Measurements from ENCODE around the gene SLCO2B1. TPM values are rescaled to one million over a fixed set of nuclear protein-coding genes. Genes with fewer than 3 reads are reported as not detected.

SLCO2B1 gene
- total RNA-seq, 6 donors from 2014 or later: 86.2 to 366 (median 193) TPM

GRCh38 chr11:75186999-75187398 lies 36.1 kb downstream of the SLCO2B1 start:
- no peak for ATAC-seq (ENCODE audit: low FRiP score in 2 of 2)
- H3K27me3 ChIP-seq: no peaks in the 10 kb centered on the region
- no peak for DNase-seq
- no peak for TF ChIP-seq POLR2AphosphoS5 (IDR thresholded peaks at IDR 0.05)
- no peak for TF ChIP-seq CTCF (IDR thresholded peaks at IDR 0.05)
- no peak for TF ChIP-seq POLR2A (IDR thresholded peaks at IDR 0.05)
- TF ChIP-seq EP300 (IDR thresholded peaks at IDR 0.05): no peak
- H3K9me3 ChIP-seq: no peaks in the 10 kb centered on the region
- WGBS, 2 donors: 85 to 91% methylated on average over 4 of the region's 4 CpGs
- H3K4me3 ChIP-seq: no peak overlapping the region
- H3K36me3 ChIP-seq: peaks cover 0 to 7% (median 0%) of the 10 kb centered on the region in 4 donors
- peak overlapping the region in 1 of 4 donors; percentile 63 for H3K27ac ChIP-seq
- peaks cover 9 to 28% (median 18%) of the 10 kb centered on the region in 4 donors for H3K4me1 ChIP-seq

DNA sequence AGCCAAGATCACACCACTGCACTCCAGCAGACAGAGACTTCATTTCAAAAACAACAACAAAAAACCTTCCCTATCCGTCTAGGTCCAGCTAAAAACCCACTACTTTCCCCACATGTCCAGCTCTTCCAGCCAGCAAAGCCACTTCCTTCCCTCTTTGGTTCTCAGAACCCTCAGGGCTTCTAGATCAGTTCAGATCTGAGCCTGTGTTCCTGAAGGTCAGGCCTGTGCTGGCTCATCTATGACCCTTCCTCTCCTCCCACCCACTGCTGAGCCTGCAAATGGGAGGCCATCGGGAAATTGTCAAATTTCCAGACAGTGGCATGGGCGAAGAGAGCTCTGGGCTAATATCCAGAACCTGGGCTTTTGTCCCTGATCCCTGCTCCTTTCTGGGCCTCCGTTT lies 37.8 kb downstream of the SLCO2B1 start:
- 73 to 81% methylated on average over 2 to 4 of the region's 4 CpGs for WGBS, 2 donors
- TF ChIP-seq POLR2AphosphoS5 (IDR thresholded peaks at IDR 0.05) (no peak), EP300 (IDR thresholded peaks at IDR 0.05) (no peak)
- peak overlapping the region in 3 of 4 donors; percentile 2 to 63 (median 23) for H3K27ac ChIP-seq

DNA sequence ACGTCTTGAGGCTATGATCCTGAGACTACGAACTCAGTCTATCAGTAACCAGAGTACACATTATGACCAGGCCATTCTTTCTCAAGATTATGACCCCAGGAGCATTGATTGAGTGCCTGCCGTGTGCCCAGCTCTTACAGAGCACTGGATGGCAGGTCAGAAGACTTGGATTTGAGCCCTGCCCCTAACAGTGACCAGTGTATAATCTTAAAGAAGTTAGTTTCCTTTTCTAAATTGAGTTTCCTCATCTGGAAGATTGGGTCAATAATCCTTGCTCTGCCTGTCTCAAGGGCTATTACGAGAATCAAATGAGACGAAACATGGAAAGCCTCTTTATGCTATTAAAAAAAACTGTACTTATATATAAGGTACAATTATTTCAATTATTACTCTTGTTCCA lies 38.2 kb downstream of the SLCO2B1 start:
- H3K27ac ChIP-seq: peak overlapping the region in 2 of 4 donors; percentile 2 to 63
- WGBS, 2 donors: 85 to 93% methylated on average over 5 of the region's 5 CpGs
- TF ChIP-seq POLR2A (IDR thresholded peaks at IDR 0.05): peak in 1 of 4 donors; percentile 18
- TF ChIP-seq CTCF (IDR thresholded peaks at IDR 0.05): no peak
- no peaks in the 10 kb centered on the region for H3K27me3 ChIP-seq
- ATAC-seq (ENCODE audit: low FRiP score in 2 of 2) (no peak), DNase-seq (no peak)
- no peak overlapping the region for H3K4me3 ChIP-seq
- peaks cover 6 to 24% (median 13%) of the 10 kb centered on the region in 4 donors for H3K4me1 ChIP-seq
- peaks cover 0 to 10% (median 0%) of the 10 kb centered on the region in 4 donors for H3K36me3 ChIP-seq
- H3K9me3 ChIP-seq: no peaks in the 10 kb centered on the region

More for the DNA sequence above, 37.8 kb downstream of the SLCO2B1 start:
- H3K36me3 ChIP-seq: peaks cover 0 to 10% (median 0%) of the 10 kb centered on the region in 4 donors
- H3K4me3 ChIP-seq: no peak overlapping the region
- ATAC-seq (ENCODE audit: low FRiP score in 2 of 2) (peak in 1 of 2 donors; percentile 61), DNase-seq (no peak)
- no peaks in the 10 kb centered on the region for H3K27me3 ChIP-seq
- H3K9me3 ChIP-seq: no peaks in the 10 kb centered on the region
- H3K4me1 ChIP-seq: peaks cover 4 to 20% (median 13%) of the 10 kb centered on the region in 4 donors

DNA sequence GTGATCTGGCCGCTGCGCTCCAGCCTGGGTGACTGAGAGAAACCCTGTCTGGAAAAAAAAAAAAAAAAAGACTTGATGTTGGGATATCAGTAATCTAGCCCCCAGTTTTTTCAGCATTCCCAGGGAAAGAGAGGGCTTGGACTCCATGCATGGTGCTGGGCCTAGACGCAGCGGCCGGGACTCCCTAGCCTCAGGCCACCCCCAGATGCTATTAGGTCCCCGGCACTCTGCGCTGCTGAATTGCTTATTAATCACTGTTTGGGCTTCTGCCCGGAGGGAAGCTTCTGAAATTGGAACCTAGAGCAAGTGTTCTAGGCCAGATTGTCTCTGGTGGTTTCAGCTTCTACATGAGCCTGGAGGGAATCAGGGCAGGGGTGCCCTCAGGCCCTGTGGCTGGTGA lies 39.0 kb downstream of the SLCO2B1 start:
- Histone ChIP-seq H3K4me1 (peaks cover 14 to 24% (median 16%) of the 10 kb centered on the region in 4 donors), H3K9me3 (no peaks in the 10 kb centered on the region), H3K27me3 (no peaks in the 10 kb centered on the region), H3K36me3 (peaks cover 0 to 10% (median 0%) of the 10 kb centered on the region in 4 donors), H3K27ac (peak overlapping the region in 2 of 4 donors; percentile 20 to 21), H3K4me3 (no peak overlapping the region)
- TF ChIP-seq POLR2AphosphoS5 (IDR thresholded peaks at IDR 0.05) (no peak), EP300 (IDR thresholded peaks at IDR 0.05) (no peak), CTCF (IDR thresholded peaks at IDR 0.05) (no peak), POLR2A (IDR thresholded peaks at IDR 0.05) (no peak)
- ATAC-seq (ENCODE audit: low FRiP score in 2 of 2) (no peak), DNase-seq (no peak)
- WGBS, 2 donors: 86% methylated on average over 8 of the region's 8 CpGs

DNA sequence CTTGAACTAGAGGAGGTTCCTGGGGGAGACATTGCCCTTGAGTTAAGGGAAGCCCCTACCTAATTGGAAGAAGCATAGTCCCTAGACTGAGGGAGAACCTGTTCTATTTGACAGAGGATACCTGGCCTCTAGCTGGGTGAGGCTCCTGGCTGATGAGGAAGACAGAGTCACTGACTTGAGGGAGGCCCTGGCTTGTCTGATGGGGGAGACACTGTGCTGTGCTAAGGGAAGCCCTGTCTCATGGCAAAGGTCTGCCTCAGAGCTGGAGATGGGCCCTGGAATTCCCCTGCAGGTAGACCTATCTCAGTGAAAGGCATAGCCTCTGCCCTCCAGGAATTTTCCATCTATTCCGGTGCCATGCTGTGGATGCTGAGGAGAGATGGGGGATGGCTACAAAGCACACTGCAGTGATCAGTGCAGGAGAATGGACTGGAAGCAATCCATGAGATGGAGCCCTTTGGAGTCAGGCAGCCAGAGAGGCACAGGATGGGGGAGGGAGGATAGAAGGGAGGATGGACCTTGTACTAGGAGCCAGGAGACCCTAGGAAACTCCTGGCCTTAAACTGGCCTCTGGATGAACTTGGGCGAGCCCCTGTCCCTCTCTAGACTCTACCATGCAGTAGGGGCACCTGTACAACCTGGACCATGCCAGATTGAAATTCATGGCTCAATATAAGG lies 39.9 kb downstream of the SLCO2B1 start:
- DNase-seq (no peak), ATAC-seq (ENCODE audit: low FRiP score in 2 of 2) (no peak)
- Histone ChIP-seq H3K27ac (peak overlapping the region in 2 of 4 donors; percentile 20 to 49), H3K4me1 (peaks cover 21 to 31% (median 24%) of the 10 kb centered on the region in 4 donors), H3K36me3 (peaks cover 0 to 10% (median 0%) of the 10 kb centered on the region in 4 donors), H3K9me3 (no peaks in the 10 kb centered on the region), H3K4me3 (no peak overlapping the region), H3K27me3 (no peaks in the 10 kb centered on the region)
- TF ChIP-seq POLR2AphosphoS5 (IDR thresholded peaks at IDR 0.05) (no peak), EP300 (IDR thresholded peaks at IDR 0.05) (no peak), CTCF (IDR thresholded peaks at IDR 0.05) (no peak), POLR2A (IDR thresholded peaks at IDR 0.05) (no peak)
- WGBS, 2 donors: 95 to 100% methylated on average over 1 to 2 of the region's 2 CpGs

Measured in upper lobe of left lung (tissue), 6 donors.